Spinal cord (tissue), 10 donors: ENCODE measurements around the gene TPRG1L. TPM values are rescaled to one million over a fixed set of nuclear protein-coding genes. Genes with fewer than 3 reads are reported as not detected.

Source experiments
- DNase-seq, 6 donors: peaks; one replicate each; pipeline versions ENCODE4 v3.0.0 to v3.0.0-alpha.2; 2013 to 2015; ENCODE audit warnings: low spot score in 6 of 6, low read depth in 4 of 6
- H3K27ac ChIP-seq: one replicate; pipeline ENCODE4 v1.5.1; 2013; ENCODE audit warnings: low read depth, low read length, control low read depth
- H3K27me3 ChIP-seq: one replicate; pipeline ENCODE4 v1.6.1; 2013; ENCODE audit warnings: low read length; ENCODE audit not compliant: control insufficient read depth, insufficient read depth
- H3K36me3 ChIP-seq: one replicate; pipeline ENCODE4 v1.6.1; 2013; ENCODE audit warnings: low read length; ENCODE audit not compliant: control insufficient read depth, insufficient read depth
- H3K4me1 ChIP-seq: one replicate; pipeline ENCODE4 v1.6.1; 2013; ENCODE audit warnings: low read length; ENCODE audit not compliant: control insufficient read depth, insufficient read depth
- H3K4me3 ChIP-seq: one replicate; pipeline ENCODE4 v1.5.1; 2013; ENCODE audit warnings: low read depth, low read length, control low read depth
- H3K9me3 ChIP-seq: one replicate; pipeline ENCODE4 v1.6.1; 2013; ENCODE audit warnings: low read length; ENCODE audit not compliant: control insufficient read depth, insufficient read depth
- WGBS: methylation state at CpG from one replicate; pipeline ENCODE4 v1.1.5; 2013; ENCODE audit warnings: missing lambda C conversion rate; ENCODE audit not compliant: insufficient coverage; 5-methylcytosine and 5-hydroxymethylcytosine counted together
- polyA plus RNA-seq, 2 donors: library from polyadenylated mRNA; unstranded; fragments of 120-200 nt; gene quantifications; one replicate each; pipeline ENCODE4 v1.2.1, GENCODE V29; 2013; ENCODE audit not compliant: insufficient read length in 2 of 2
- total RNA-seq, 2 donors: library from RNA; depleted of rRNA in 1 of 2; stranded (reverse); fragments of 120-200 nt in 1 of 2; fragments of >200 nt in 1 of 2; gene quantifications; one replicate each; pipeline versions ENCODE4 v1.2.3 to v1.2.4, GENCODE V29; 2013 to 2014
- donor health status: healthy.

The TPRG1L gene
- total and polyA plus RNA-seq, 4 donors: 18.5 to 45.3 (median 38.7) TPM

DNA sequence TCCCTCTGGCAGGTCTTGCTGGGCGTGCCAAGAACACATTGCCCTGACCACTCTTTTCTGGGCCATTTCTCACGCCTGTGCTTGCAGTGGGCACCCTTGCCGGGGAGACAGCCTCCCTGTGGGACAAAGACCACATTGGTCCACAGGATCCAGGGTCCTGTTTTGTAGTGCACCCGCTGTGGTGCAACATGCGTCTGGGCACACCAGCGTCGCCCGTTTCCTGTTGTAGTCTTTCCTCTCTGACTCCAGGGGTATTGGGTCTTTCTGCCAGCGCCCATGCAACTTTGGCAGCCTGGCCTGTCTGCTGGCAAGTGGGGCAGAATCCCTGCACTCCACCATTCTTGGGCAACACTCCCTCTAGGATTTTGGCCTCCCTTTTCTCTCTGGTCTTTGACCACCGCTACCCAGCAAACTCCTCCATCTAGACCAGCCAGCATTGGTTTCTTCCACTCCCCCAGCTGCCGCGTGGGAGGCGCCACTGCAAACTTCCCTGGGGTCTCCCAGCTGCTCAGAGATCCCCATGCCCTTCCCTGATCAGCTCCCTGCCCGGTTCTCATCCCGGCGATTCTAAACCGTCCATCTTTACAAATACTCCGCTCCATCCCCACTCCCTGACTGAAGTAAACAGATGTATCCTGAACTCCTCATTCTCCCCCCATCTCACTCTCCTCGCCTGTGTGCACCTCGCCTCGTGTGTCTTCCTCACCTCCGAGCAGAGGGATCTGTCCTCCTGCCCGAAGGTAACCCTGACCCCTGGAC lies 1.2 kb upstream of the TPRG1L start:
- Histone ChIP-seq H3K4me1 (peaks cover 31% of the 10 kb centered on the region), H3K4me3 (peak overlapping the region; percentile 83), H3K27ac (no peak overlapping the region), H3K27me3 (no peaks in the 10 kb centered on the region), H3K9me3 (no peaks in the 10 kb centered on the region), H3K36me3 (peaks cover 25% of the 10 kb centered on the region)
- WGBS: 34% methylated on average over 23 of the region's 23 CpGs
- DNase-seq: no peak

DNA sequence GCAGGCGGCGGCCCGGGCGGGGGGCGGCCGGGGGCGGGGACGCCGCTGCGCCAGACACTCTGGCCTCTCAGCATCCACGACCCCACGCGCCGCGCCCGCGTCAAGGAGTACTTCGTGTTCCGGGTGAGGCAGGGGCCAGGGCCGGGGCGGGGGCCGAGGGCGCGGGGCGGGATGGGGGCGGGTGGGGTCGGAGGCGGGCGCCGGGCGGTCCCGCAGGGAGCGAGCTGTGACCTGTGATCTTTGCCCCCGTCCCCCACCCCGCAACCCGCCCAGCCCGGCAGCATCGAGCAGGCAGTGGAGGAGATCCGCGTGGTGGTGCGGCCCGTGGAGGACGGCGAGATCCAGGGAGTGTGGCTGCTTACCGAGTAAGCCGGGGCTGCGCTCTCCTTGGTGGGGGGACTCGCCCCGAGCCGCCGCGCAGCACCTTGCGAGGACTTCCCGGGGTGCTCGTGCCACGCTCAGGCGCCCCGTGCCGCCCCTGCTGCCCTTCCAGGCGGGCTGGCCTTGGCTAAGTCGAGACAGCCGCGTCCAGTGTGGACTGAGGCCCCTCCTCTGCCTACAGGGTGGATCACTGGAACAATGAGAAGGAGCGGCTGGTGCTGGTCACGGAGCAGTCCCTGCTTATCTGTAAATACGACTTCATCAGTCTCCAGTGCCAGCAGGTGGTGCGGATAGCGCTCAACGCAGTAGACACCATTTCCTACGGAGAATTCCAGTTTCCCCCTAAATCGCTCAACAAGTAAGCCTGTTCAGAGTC lies 514 bp downstream of the TPRG1L start:
- Histone ChIP-seq H3K27ac (no peak overlapping the region), H3K27me3 (no peaks in the 10 kb centered on the region), H3K9me3 (no peaks in the 10 kb centered on the region), H3K36me3 (peaks cover 40% of the 10 kb centered on the region), H3K4me1 (peaks cover 24% of the 10 kb centered on the region), H3K4me3 (peak overlapping the region; percentile 41)
- WGBS: 1% methylated on average over 51 of the region's 71 CpGs
- peak in 2 of 6 donors; percentile 19 to 32 for DNase-seq

DNA sequence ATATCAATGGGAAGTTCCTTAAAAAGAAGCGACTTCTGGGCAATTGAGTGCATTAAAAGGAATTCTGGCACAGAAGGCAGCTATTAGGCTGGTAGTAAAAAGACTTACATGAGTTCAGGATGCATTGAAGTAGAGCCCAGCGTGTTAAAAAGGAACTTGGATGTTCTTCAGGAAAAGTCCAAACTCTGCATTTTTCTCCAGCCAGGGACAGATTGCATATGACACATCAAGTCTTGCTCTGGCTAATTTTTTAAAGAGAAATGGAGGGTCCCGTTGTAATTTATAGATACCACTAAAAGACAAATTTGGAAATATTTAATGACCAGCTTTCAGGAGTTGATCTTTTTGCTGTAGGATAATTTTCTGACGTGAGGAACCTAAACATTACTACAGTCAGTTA lies 1.2 kb downstream of the TPRG1L start:
- Histone ChIP-seq H3K27me3 (no peaks in the 10 kb centered on the region), H3K9me3 (no peaks in the 10 kb centered on the region), H3K27ac (no peak overlapping the region), H3K4me1 (peaks cover 24% of the 10 kb centered on the region), H3K4me3 (peak overlapping the region; percentile 41), H3K36me3 (peaks cover 47% of the 10 kb centered on the region)
- WGBS: 40% methylated on average over 1 of the region's 4 CpGs
- DNase-seq: no peak

DNA sequence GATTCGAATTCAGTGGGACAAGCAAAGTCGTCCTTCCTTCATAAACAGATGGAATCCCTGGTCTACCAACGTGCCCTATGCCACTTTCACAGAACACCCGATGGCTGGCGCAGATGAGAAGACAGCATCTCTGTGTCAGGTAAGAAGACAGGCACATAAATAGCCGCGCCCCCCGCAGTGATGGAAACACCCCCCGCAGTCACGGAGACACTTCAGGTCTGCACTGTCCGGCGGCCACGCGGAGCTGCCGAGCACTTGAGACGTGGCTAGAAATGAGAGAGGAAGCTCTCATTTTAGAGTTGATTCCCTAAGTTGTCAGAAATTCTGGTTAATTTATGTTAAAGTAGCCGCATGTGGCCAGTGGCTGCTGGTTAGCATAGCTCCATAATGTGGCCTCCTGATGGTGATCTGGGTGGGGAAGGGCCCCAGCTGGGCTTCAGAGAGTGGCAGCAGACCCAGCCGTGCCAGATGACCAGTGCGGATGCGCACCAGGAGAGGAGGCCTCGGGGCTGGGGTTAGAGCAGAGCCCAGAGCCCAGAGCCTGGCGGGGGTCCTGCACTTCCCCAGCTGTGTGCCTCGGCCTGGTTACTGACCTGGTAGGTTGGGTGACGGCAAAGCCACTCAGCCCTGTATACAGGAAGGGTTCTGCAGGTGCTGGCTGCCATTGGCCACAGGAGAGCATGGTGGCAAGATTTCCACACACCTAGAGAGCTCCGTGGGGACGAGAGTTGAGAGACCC lies 2.9 kb downstream of the TPRG1L start:
- Histone ChIP-seq H3K4me3 (no peak overlapping the region), H3K4me1 (peaks cover 21% of the 10 kb centered on the region), H3K27me3 (no peaks in the 10 kb centered on the region), H3K27ac (no peak overlapping the region), H3K9me3 (no peaks in the 10 kb centered on the region), H3K36me3 (peaks cover 61% of the 10 kb centered on the region)
- WGBS: 93% methylated on average over 26 of the region's 26 CpGs
- no peak for DNase-seq

DNA sequence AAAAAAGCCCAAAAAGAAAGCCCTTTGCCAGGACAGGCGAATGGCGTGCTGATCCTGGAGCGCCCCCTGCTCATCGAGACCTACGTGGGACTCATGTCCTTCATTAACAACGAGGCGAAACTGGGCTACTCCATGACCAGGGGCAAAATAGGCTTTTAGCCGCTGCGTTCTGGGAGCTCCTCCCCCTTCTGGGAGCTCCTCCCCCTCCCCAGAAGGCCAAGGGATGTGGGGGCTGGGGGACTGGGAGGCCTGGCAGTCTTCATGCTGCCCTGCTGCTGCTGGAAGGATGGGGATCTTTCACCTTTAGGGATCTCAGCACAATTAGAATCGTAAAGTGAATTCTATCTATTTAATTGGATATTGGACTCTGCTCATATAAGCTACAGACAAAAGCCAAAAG lies 3.6 kb downstream of the TPRG1L start:
- Histone ChIP-seq H3K4me1 (peaks cover 13% of the 10 kb centered on the region), H3K36me3 (peaks cover 69% of the 10 kb centered on the region), H3K27ac (no peak overlapping the region), H3K27me3 (no peaks in the 10 kb centered on the region), H3K4me3 (no peak overlapping the region), H3K9me3 (no peaks in the 10 kb centered on the region)
- no peak for DNase-seq
- WGBS: 81% methylated on average over 8 of the region's 10 CpGs

DNA sequence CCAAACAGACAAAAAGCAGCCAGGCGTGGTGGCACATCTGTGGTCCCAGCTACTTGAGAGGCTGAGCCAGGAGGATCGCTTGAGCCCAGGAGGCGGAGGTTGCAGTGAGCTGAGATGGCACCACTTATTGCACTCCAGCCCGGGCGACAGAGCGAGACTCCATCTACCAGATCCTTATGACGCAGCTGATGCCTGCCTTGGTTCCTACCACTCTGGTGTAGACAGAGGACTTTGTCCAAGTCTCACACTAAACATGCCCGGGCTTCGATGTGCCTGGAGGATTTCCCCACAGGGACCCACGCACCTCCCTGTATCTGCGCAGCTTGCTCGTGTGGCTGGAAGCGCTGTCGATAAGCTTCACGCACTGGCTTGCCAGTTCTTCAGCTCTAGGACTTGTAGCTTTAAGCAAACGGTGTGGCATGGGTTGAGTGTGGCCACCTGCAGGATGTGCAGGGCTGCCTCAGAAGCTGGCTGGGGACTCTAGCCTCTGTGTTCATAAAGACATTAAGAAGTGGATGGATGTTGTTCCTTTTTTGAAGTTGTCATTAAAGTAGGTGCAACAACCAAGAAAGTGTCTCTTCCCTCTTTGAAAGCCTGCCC lies 4.8 kb downstream of the TPRG1L start:
- Histone ChIP-seq H3K4me3 (no peak overlapping the region), H3K9me3 (no peaks in the 10 kb centered on the region), H3K36me3 (peaks cover 81% of the 10 kb centered on the region), H3K27me3 (no peaks in the 10 kb centered on the region), H3K4me1 (peaks cover 5% of the 10 kb centered on the region), H3K27ac (no peak overlapping the region)
- 95% methylated on average over 16 of the region's 16 CpGs for WGBS
- DNase-seq: no peak

DNA sequence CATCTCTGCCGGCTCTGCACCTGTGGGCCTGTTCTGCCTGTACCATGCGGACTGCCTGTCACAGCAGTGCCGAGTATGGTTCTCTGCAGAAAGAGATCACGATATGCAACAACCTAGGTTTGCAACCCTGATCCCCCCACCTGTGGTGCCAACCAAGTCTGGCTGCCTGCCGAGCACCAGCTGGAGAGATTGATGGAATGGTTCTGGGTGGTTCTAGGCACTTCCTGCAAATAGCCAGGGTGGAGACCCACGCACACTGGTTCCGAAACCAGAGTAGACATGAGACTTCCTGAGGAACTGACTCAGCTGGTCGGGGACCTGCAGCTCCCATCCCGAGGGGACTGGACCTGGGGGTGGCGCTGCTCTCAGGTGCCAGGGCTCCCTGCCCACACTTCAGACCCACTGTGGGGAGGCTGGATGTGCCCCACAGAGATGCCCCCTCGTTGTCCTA lies 5.4 kb downstream of the TPRG1L start:
- no peak for DNase-seq
- no peaks in the 10 kb centered on the region for H3K27me3 ChIP-seq
- no peak overlapping the region for H3K4me3 ChIP-seq
- H3K27ac ChIP-seq: no peak overlapping the region
- H3K9me3 ChIP-seq: no peaks in the 10 kb centered on the region
- 87% methylated on average over 9 of the region's 11 CpGs for WGBS
- H3K36me3 ChIP-seq: peaks cover 86% of the 10 kb centered on the region
- peaks cover 5% of the 10 kb centered on the region for H3K4me1 ChIP-seq

DNA sequence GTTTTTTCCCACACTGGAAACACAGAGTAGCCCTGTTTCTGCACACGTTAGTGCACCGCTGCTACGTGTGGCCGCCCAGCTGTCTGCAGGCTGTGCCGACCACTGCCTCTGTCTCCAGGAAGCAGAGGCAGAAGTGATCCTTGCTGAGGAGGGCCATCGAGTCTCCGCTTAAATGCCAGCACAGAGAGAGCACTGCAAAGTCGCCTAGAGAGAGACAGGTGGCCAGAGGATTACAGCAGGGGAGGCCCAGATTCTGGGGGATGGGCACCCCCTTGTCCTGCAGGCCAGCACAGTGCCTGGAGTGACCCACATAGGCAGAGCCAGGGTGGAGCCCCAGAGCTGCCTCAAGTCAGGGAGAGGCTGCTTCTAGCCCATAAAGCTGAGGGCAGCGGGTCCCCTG lies 6.1 kb downstream of the TPRG1L start:
- Histone ChIP-seq H3K9me3 (no peaks in the 10 kb centered on the region), H3K36me3 (peaks cover 93% of the 10 kb centered on the region), H3K27me3 (no peaks in the 10 kb centered on the region), H3K4me1 (no peaks in the 10 kb centered on the region), H3K27ac (no peak overlapping the region), H3K4me3 (no peak overlapping the region)
- 73% methylated on average over 9 of the region's 9 CpGs for WGBS
- no peak for DNase-seq
